Measurements from ENCODE around the gene TMEM183A.

TMEM183A gene

GRCh38 chr1:202987255-202987654, 19.9 kb upstream of the TMEM183A start:
- H3K4me1 ChIP-seq (ENCODE audit: insufficient read depth, poor library complexity, severe bottlenecking), result no peaks in the 10 kb centered on the region
- H3K4me3 ChIP-seq (ENCODE audit: severe bottlenecking), result no peak overlapping the region
- H3K27me3 ChIP-seq (ENCODE audit: insufficient read depth, poor library complexity, severe bottlenecking), result no peaks in the 10 kb centered on the region
- H3K9me3 ChIP-seq (ENCODE audit: severe bottlenecking), result no peaks in the 10 kb centered on the region
- no peaks in the 10 kb centered on the region for H3K36me3 ChIP-seq (ENCODE audit: low read depth)
- ATAC-seq (ENCODE audit: low read depth) (no peak), DNase-seq (ENCODE audit: low spot score) (no peak)
- no peak for TF ChIP-seq CTCF (IDR thresholded peaks at IDR 0.05; ENCODE audit: poor library complexity, severe bottlenecking)
- H3K27ac ChIP-seq (ENCODE audit: poor library complexity, severe bottlenecking), result no peak overlapping the region

GRCh38 chr1:202987922-202988583, 19.1 kb upstream of the TMEM183A start:
- DNase-seq (ENCODE audit: low spot score) (no peak), ATAC-seq (ENCODE audit: low read depth) (no peak)
- no peaks in the 10 kb centered on the region for H3K4me1 ChIP-seq (ENCODE audit: insufficient read depth, poor library complexity, severe bottlenecking)
- H3K27me3 ChIP-seq (ENCODE audit: insufficient read depth, poor library complexity, severe bottlenecking), result no peaks in the 10 kb centered on the region
- H3K4me3 ChIP-seq (ENCODE audit: severe bottlenecking), result no peak overlapping the region
- no peak for TF ChIP-seq CTCF (IDR thresholded peaks at IDR 0.05; ENCODE audit: poor library complexity, severe bottlenecking)
- no peak overlapping the region for H3K27ac ChIP-seq (ENCODE audit: poor library complexity, severe bottlenecking)
- no peaks in the 10 kb centered on the region for H3K9me3 ChIP-seq (ENCODE audit: severe bottlenecking)
- no peaks in the 10 kb centered on the region for H3K36me3 ChIP-seq (ENCODE audit: low read depth)

GRCh38 chr1:202989879-202990278, 17.3 kb upstream of the TMEM183A start:
- Histone ChIP-seq H3K4me1 (ENCODE audit: insufficient read depth, poor library complexity, severe bottlenecking) (no peaks in the 10 kb centered on the region), H3K27ac (ENCODE audit: poor library complexity, severe bottlenecking) (no peak overlapping the region), H3K4me3 (ENCODE audit: severe bottlenecking) (no peak overlapping the region), H3K9me3 (ENCODE audit: severe bottlenecking) (no peaks in the 10 kb centered on the region), H3K36me3 (ENCODE audit: low read depth) (no peaks in the 10 kb centered on the region), H3K27me3 (ENCODE audit: insufficient read depth, poor library complexity, severe bottlenecking) (no peaks in the 10 kb centered on the region)
- DNase-seq (ENCODE audit: low spot score) (no peak), ATAC-seq (ENCODE audit: low read depth) (no peak)
- no peak for TF ChIP-seq CTCF (IDR thresholded peaks at IDR 0.05; ENCODE audit: poor library complexity, severe bottlenecking)

- H3K4me1 ChIP-seq (ENCODE audit: insufficient read depth, poor library complexity, severe bottlenecking), result no peaks in the 10 kb centered on the region
- no peaks in the 10 kb centered on the region for H3K9me3 ChIP-seq (ENCODE audit: severe bottlenecking)
- DNase-seq (ENCODE audit: low spot score) (no peak), ATAC-seq (ENCODE audit: low read depth) (no peak)
- no peaks in the 10 kb centered on the region for H3K36me3 ChIP-seq (ENCODE audit: low read depth)
- no peak overlapping the region for H3K27ac ChIP-seq (ENCODE audit: poor library complexity, severe bottlenecking)
- TF ChIP-seq CTCF (IDR thresholded peaks at IDR 0.05; ENCODE audit: poor library complexity, severe bottlenecking), result no peak
- H3K27me3 ChIP-seq (ENCODE audit: insufficient read depth, poor library complexity, severe bottlenecking), result no peaks in the 10 kb centered on the region
- H3K4me3 ChIP-seq (ENCODE audit: severe bottlenecking), result no peak overlapping the region
Observed at GRCh38 chr1:202991112-202991511, 16.1 kb upstream of the TMEM183A start.

- Histone ChIP-seq H3K27me3 (ENCODE audit: insufficient read depth, poor library complexity, severe bottlenecking) (peaks cover 6% of the 10 kb centered on the region), H3K4me1 (ENCODE audit: insufficient read depth, poor library complexity, severe bottlenecking) (no peaks in the 10 kb centered on the region), H3K36me3 (ENCODE audit: low read depth) (no peaks in the 10 kb centered on the region), H3K4me3 (ENCODE audit: severe bottlenecking) (no peak overlapping the region), H3K27ac (ENCODE audit: poor library complexity, severe bottlenecking) (no peak overlapping the region), H3K9me3 (ENCODE audit: severe bottlenecking) (no peaks in the 10 kb centered on the region)
- TF ChIP-seq CTCF (IDR thresholded peaks at IDR 0.05; ENCODE audit: poor library complexity, severe bottlenecking), result no peak
- ATAC-seq (ENCODE audit: low read depth) (no peak), DNase-seq (ENCODE audit: low spot score) (no peak)
Observed at GRCh38 chr1:202994756-202995155, 12.4 kb upstream of the TMEM183A start.
